SK-N-MC (cell line): ENCODE results near the gene FAM13A.
"Not testable (repeated sequence)": the region's sequence is repeated elsewhere in the genome, so short reads cannot be mapped to it uniquely, and the experiment has no call there.

ENCODE experiments used
- EZH2 ChIP-seq: fragments of 200-600 bp; sonication (generic); IDR thresholded peaks from one replicate; pipeline ENCODE4 v1.6.1; 2017; ENCODE audit warnings: antibody characterized with exemption
- FOXP2 ChIP-seq: optimal IDR thresholded peaks from 2 replicates; pipeline ENCODE3; 2011; ENCODE audit warnings: mild to moderate bottlenecking, moderate library complexity; ENCODE audit not compliant: insufficient read depth; ENCODE audit errors: extremely low read length, control extremely low read depth
- POLR2AphosphoS5 ChIP-seq: IDR thresholded peaks from 2 replicates; pipeline ENCODE4 v1.6.1; 2012; ENCODE audit warnings: mild to moderate bottlenecking, low read depth, low read length, borderline replicate concordance

DNA sequence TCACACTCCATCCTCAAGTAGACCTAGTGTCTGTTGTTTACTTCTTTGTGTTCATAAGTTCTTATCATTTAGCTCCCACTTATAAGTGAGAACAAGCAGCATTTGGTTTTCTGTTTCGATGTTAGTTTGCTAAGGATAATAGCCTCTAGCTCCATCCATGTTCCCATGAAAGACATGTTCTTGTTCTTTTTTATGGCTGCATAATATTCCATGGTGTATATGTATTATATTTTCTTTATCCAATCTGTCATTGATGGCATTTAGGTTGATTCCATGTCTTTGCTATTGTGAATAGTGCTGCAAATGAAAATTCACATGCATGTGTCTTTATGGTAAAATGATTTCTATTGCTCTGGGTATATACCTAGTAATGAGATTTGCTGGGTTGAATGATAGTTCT, 51.9 kb downstream of the FAM13A start:
- TF ChIP-seq EZH2, POLR2AphosphoS5, FOXP2: not testable (repeated sequence)
